Measurements from ENCODE around the gene EYS. TPM values are rescaled to one million over a fixed set of nuclear protein-coding genes. Genes with fewer than 3 reads are reported as not detected.

EYS gene
- total RNA-seq, 1 donor from 2014 or later: not detected

DNA sequence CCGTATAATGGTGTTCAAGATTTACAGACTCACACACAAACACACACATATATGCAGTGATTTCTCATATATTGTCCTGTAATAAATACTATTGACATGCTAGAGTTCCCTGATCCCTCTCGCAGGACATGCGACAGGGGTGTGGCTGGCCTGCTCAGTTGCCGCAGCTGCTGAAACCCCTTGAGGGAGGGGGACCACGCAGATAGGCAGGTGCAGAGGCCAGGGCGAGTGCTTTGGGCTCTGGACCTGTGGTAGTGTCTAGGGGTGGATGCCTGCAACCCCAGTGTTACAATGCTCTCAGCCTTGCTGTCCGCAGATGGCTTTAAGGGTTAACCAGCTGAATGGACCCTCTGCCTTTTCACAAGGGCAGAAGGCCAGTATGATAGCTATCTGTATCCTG is 706.2 kb downstream of the EYS start:
- DNase-seq (no peak), ATAC-seq (peak in 1 of 2 donors; percentile 38)
- no peaks in the 10 kb centered on the region for H3K36me3 ChIP-seq
- no peaks in the 10 kb centered on the region for H3K4me1 ChIP-seq
- no peak overlapping the region for H3K4me3 ChIP-seq
- H3K9me3 ChIP-seq: no peaks in the 10 kb centered on the region
- no peaks in the 10 kb centered on the region for H3K27me3 ChIP-seq (ENCODE audit: low read depth)
- intact Hi-C loops (cut with DNase I): no loop called here
- H3K27ac ChIP-seq: no peak overlapping the region
- TF ChIP-seq, protein P1, sequence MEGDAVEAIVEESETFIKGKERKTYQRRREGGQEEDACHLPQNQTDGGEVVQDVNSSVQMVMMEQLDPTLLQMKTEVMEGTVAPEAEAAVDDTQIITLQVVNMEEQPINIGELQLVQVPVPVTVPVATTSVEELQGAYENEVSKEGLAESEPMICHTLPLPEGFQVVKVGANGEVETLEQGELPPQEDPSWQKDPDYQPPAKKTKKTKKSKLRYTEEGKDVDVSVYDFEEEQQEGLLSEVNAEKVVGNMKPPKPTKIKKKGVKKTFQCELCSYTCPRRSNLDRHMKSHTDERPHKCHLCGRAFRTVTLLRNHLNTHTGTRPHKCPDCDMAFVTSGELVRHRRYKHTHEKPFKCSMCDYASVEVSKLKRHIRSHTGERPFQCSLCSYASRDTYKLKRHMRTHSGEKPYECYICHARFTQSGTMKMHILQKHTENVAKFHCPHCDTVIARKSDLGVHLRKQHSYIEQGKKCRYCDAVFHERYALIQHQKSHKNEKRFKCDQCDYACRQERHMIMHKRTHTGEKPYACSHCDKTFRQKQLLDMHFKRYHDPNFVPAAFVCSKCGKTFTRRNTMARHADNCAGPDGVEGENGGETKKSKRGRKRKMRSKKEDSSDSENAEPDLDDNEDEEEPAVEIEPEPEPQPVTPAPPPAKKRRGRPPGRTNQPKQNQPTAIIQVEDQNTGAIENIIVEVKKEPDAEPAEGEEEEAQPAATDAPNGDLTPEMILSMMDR (IDR thresholded peaks at IDR 0.05): no peak

DNA sequence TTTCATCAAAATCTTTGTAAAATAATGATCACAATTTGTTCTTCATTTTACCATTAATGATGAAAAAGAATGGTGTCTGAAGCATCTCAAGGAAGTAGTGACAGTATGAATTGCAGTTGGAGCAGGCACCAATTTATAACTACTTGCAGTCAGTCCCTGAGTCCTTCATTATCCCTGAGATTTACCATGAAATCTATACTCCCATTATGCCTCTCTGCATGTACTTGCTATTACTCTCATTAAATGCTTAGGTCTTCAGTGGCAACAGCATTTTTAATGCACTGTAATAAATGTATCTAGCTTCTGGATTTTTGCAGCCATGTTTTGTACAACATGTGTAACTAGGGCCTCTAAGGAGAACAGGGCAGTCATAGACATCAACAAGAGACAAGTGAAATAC is 708.8 kb downstream of the EYS start:
- Histone ChIP-seq H3K9me3 (no peaks in the 10 kb centered on the region), H3K4me1 (no peaks in the 10 kb centered on the region), H3K27me3 (ENCODE audit: low read depth) (no peaks in the 10 kb centered on the region), H3K4me3 (no peak overlapping the region), H3K27ac (no peak overlapping the region), H3K36me3 (no peaks in the 10 kb centered on the region)
- TF ChIP-seq, protein P1 (IDR thresholded peaks at IDR 0.05): no peak
- DNase-seq: no peak
- intact Hi-C loops (cut with DNase I): no loop called here
- ATAC-seq: no peak

DNA sequence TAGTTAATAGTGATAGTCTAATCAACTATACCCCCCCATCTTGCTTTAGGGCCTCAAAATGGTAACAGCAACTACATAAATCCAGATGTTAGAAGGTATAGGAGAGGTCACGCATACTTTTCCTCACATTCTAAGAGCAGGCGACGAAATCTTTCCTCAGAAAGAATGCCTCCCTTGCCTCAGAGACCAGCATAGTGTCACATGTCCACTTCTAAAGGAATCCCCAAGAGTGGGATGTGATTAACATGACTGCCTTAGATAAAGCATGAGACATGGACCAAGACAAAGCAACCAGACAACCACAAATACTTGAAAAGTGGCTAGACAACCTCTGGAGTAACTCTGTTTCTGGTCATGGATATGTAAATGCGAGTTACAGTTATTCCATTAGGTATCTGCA is 710.7 kb downstream of the EYS start:
- intact Hi-C loops (cut with DNase I): no loop called here

DNA sequence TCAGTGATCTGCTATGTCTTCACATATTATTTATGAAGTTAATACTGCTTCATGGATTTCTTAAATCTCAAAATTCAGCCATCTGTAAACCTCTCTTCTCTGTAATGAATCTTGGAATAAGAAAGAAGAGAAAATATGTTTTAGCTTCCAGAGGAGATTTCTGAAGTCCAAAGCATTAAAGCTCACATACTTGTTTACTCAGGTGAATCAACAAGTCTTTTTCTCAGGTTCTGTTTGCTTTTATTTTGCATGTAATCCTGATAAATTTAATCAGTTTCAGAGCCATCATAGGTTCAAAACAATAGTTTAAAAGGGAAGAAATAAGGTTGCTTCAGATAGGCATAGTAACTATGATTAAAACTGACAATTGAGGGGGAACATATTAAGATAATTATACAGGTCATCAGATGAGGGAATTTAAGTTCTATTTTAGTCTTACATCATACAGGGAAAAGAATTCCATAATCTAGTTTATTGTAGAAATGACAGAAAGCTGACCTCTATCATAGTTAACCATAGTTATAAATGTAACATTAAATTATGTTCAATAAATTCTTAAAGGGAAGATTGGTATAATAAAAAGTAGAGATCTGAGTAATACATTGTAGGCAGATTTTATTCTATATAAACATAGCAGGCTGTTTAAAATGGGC is 716.2 kb downstream of the EYS start:
- TF ChIP-seq, protein P1 (IDR thresholded peaks at IDR 0.05): no peak
- H3K4me1 ChIP-seq: no peaks in the 10 kb centered on the region
- H3K9me3 ChIP-seq: no peaks in the 10 kb centered on the region
- no peak for DNase-seq
- H3K27ac ChIP-seq: no peak overlapping the region
- intact Hi-C loops (cut with DNase I): no loop called here
- no peaks in the 10 kb centered on the region for H3K27me3 ChIP-seq (ENCODE audit: low read depth)
- ATAC-seq: no peak
- H3K4me3 ChIP-seq: no peak overlapping the region
- no peaks in the 10 kb centered on the region for H3K36me3 ChIP-seq

More for the DNA sequence above, 710.7 kb downstream of the EYS start:
- no peaks in the 10 kb centered on the region for H3K27me3 ChIP-seq (ENCODE audit: low read depth)
- ATAC-seq: no peak
- H3K9me3 ChIP-seq: no peaks in the 10 kb centered on the region
- no peaks in the 10 kb centered on the region for H3K4me1 ChIP-seq
- TF ChIP-seq, protein P1 (IDR thresholded peaks at IDR 0.05): no peak
- no peaks in the 10 kb centered on the region for H3K36me3 ChIP-seq
- H3K4me3 ChIP-seq: no peak overlapping the region
- H3K27ac ChIP-seq: no peak overlapping the region
- DNase-seq: no peak

DNA sequence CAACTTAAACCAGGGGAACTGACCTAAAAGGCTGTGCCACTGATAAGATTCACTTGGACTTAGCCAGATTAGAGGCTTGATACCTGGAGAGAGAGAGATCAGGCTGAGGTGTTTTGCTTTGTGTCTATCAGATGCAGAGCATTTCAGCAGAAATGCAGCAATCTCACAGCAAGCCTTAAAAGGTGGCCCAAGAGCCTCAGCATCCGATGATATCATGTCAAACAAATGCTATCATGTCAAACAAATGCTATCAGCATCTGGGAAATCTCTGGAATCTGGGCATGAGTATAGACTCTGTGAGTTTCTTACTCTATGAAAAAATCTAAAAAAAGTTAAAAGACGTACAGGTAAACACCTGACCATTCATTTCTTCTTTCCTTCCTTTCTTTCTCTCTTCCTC is 718.9 kb downstream of the EYS start:
- no peaks in the 10 kb centered on the region for H3K9me3 ChIP-seq
- no peak overlapping the region for H3K4me3 ChIP-seq
- no peaks in the 10 kb centered on the region for H3K36me3 ChIP-seq
- no peak for ATAC-seq
- TF ChIP-seq, protein P1 (IDR thresholded peaks at IDR 0.05): no peak
- H3K27ac ChIP-seq: no peak overlapping the region
- no peaks in the 10 kb centered on the region for H3K27me3 ChIP-seq (ENCODE audit: low read depth)
- no peaks in the 10 kb centered on the region for H3K4me1 ChIP-seq
- intact Hi-C loops (cut with DNase I): no loop called here
- no peak for DNase-seq
